SK-N-MC (cell line): Measurements from ENCODE around the gene ITGA8.

Experiments used
- EZH2 ChIP-seq: fragments of 200-600 bp; sonication (generic); IDR thresholded peaks from one replicate; pipeline ENCODE4 v1.6.1; 2017; ENCODE audit warnings: antibody characterized with exemption
- FOXP2 ChIP-seq: optimal IDR thresholded peaks from 2 replicates; pipeline ENCODE3; 2011; ENCODE audit warnings: mild to moderate bottlenecking, moderate library complexity; ENCODE audit not compliant: insufficient read depth; ENCODE audit errors: extremely low read length, control extremely low read depth
- POLR2AphosphoS5 ChIP-seq: IDR thresholded peaks from 2 replicates; pipeline ENCODE4 v1.6.1; 2012; ENCODE audit warnings: mild to moderate bottlenecking, low read depth, low read length, borderline replicate concordance

DNA sequence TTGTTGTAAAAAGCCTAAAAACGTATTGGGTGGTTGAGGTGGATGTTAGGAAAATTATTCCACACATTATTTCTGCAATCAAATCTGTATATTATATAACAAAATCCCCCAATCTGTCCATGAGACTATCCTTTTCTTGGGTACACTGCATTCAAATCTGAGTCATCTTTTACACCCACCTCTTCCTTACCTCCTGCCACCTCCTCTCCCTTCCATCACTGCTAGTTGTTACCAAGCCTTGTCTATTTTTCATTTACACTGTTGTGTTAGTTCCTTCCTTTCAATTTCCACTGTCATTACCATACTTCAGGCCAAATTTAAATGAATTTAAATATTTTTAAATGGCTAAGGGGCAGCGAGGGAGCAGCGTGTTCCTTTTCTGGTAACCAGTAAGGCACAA lies 83.3 kb downstream of the ITGA8 start:
- TF ChIP-seq POLR2AphosphoS5, result no peak
- no peak for TF ChIP-seq EZH2
- TF ChIP-seq FOXP2, result no peak
